Measurements from ENCODE around the gene HSPB7. TPM values are rescaled to one million over a fixed set of nuclear protein-coding genes. Genes with fewer than 3 reads are reported as not detected.

Gene HSPB7
- total RNA-seq, 1 experiment from 2014 or later, result not detected

GRCh38 chr1:15973772-15974171, 44.1 kb downstream of the HSPB7 start:
- no peak for DNase-seq
- no peak overlapping the region for H3K27ac Mint-ChIP-seq
- Histone ChIP-seq H3K79me2 (ENCODE audit: insufficient read depth, low read length) (no peaks in the 10 kb centered on the region), H3K27me3 (ENCODE audit: insufficient read depth, low read length) (no peaks in the 10 kb centered on the region), H3K9me3 (ENCODE audit: control insufficient read depth, low read depth, low read length) (no peaks in the 10 kb centered on the region), H3K4ac (ENCODE audit: low read depth, low read length) (no peak overlapping the region), H4K91ac (ENCODE audit: insufficient read length, low read depth, low read length) (no peak overlapping the region), H2BK120ac (ENCODE audit: low read depth, low read length, poor library complexity, severe bottlenecking) (no peak overlapping the region), H2BK12ac (ENCODE audit: insufficient read length, low read depth, low read length) (no peak overlapping the region), H4K8ac (replicated peaks; ENCODE audit: insufficient read length, low read depth, low read length) (no peak overlapping the region), H2BK5ac (ENCODE audit: insufficient read length, low read length) (no peak overlapping the region), H3K14ac (ENCODE audit: insufficient read depth, low read length) (no peak overlapping the region), H3K9ac (ENCODE audit: extremely low read depth, insufficient read length, low read length) (no peak overlapping the region), H2AFZ (ENCODE audit: low read length) (no peak overlapping the region), H3K4me1 (ENCODE audit: insufficient read depth, low read length) (no peaks in the 10 kb centered on the region), H4K20me1 (ENCODE audit: control insufficient read depth, insufficient read depth, insufficient read length) (no peaks in the 10 kb centered on the region), H2BK15ac (ENCODE audit: low read depth, low read length) (no peak overlapping the region), H2BK20ac (ENCODE audit: low read depth, low read length, poor library complexity, severe bottlenecking) (no peak overlapping the region), H2AK5ac (ENCODE audit: insufficient read length, low read length) (no peak overlapping the region), H3K18ac (ENCODE audit: insufficient read length, low read depth, low read length) (no peak overlapping the region), H3T11ph (ENCODE audit: low read length) (no peak overlapping the region), H3K79me1 (ENCODE audit: insufficient read depth, low read depth, low read length, poor library complexity, severe bottlenecking) (no peaks in the 10 kb centered on the region), H4K5ac (ENCODE audit: insufficient read length, low read depth, low read length) (no peak overlapping the region), H3K23me2 (ENCODE audit: insufficient read length, low read depth, low read length, poor library complexity, severe bottlenecking) (no peaks in the 10 kb centered on the region), H3K56ac (ENCODE audit: insufficient read length, low read depth, low read length) (no peak overlapping the region), H3K23ac (ENCODE audit: insufficient read length, low read depth, low read length) (no peak overlapping the region), H3K4me2 (ENCODE audit: insufficient read depth, insufficient read length, low read length) (no peak overlapping the region), H3K27ac (ENCODE audit: insufficient read length, low read depth, low read length) (no peak overlapping the region)
- peaks cover 4 to 9% of the 10 kb centered on the region in 2 experiments; a peak in 3 of 5 replicates for H3K9me3 Mint-ChIP-seq
- no peak overlapping the region for H3K4me3 Mint-ChIP-seq
- H3K4me1 Mint-ChIP-seq, result peaks cover 11 to 14% of the 10 kb centered on the region in 2 experiments
- no CpG with 5 or more reads among the region's 4 CpGs for WGBS (ENCODE audit: extremely low coverage, insufficient read length, low lambda C conversion rate)
- no peak for TF ChIP-seq CTCF (conservative IDR thresholded peaks at IDR 0.05)
- 0 out of 2 replicates have a peak, but pooled peaks cover under 1% of the 10 kb centered on the region for H3K27me3 Mint-ChIP-seq (ENCODE audit: low read depth)
- H3K36me3 Mint-ChIP-seq (ENCODE audit: insufficient read depth in 1 of 3, low read depth in 3 of 3), result peaks cover 21 to 35% (median 25%) of the 10 kb centered on the region in 3 experiments
